Liver (tissue), 3 donors: ENCODE measurements around the gene B9D1.

Source experiments
- CTCF ChIP-seq: fragments of 150-350 bp; IDR thresholded peaks from 2 replicates; pipeline ENCODE4 v1.5.1; 2017; ENCODE audit warnings: improper control_type of control experiment, low read depth, low read length; ENCODE audit not compliant: missing input control
- TAF1 ChIP-seq: conservative IDR thresholded peaks from 2 replicates; pipeline ENCODE4 v1.6.1; 2016; ENCODE audit warnings: antibody characterized with exemption, mild to moderate bottlenecking
- donor health status: healthy.
- donor health status: healthy.

DNA sequence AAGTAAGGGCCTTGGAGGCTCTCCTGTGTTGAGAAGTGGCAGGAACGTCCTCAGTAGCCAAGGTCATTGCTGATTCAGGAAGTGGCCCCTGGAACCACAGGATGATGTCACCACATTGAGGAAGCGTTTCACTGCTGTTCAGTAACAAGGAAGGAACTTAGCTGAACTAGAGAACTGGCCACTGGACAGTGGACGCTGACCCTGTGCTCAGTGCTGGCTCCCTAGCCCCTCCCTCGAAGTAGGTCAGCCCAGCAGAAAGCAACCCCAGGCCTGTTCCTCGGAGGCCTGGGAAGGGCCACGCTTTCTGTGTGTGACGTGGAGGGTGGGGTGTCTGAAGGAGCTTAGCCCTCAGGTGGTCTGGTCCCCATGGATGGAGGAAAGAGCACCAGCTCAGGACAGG lies 58.3 kb downstream of the B9D1 start:
- TF ChIP-seq CTCF (no peak), TAF1 (no peak)
